ENCODE data around the gene MACROH2A1.

MACROH2A1 gene

GRCh38 chr5:135398855-135399793 lies at the start of gene MACROH2A1:
MACROH2A1 (minus strand) TSS chr5:135399231; CDS start chr5:135389093, 10,138 bp downstream.
- peak; percentile 97 for DNase-seq (ENCODE audit: low spot score)
- TF ChIP-seq, protein P1, sequence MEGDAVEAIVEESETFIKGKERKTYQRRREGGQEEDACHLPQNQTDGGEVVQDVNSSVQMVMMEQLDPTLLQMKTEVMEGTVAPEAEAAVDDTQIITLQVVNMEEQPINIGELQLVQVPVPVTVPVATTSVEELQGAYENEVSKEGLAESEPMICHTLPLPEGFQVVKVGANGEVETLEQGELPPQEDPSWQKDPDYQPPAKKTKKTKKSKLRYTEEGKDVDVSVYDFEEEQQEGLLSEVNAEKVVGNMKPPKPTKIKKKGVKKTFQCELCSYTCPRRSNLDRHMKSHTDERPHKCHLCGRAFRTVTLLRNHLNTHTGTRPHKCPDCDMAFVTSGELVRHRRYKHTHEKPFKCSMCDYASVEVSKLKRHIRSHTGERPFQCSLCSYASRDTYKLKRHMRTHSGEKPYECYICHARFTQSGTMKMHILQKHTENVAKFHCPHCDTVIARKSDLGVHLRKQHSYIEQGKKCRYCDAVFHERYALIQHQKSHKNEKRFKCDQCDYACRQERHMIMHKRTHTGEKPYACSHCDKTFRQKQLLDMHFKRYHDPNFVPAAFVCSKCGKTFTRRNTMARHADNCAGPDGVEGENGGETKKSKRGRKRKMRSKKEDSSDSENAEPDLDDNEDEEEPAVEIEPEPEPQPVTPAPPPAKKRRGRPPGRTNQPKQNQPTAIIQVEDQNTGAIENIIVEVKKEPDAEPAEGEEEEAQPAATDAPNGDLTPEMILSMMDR (IDR thresholded peaks at IDR 0.05; ENCODE audit: extremely low read depth, missing control alignments): no peak

GRCh38 chr5:135448071-135448739 lies 49.2 kb upstream of the MACROH2A1 start:
- TF ChIP-seq, protein P1 (IDR thresholded peaks at IDR 0.05; ENCODE audit: extremely low read depth, missing control alignments): no peak
- no peak for DNase-seq (ENCODE audit: low spot score)

- no peak for DNase-seq (ENCODE audit: low spot score)
- TF ChIP-seq, protein P1 (IDR thresholded peaks at IDR 0.05; ENCODE audit: extremely low read depth, missing control alignments): no peak
Measured at GRCh38 chr5:135447298-135447929, 48.4 kb upstream of the MACROH2A1 start, which contains the start of gene DCANP1. DCANP1 (minus strand) TSS chr5:135447348; CDS start chr5:135447108, 240 bp downstream.

- no peak for DNase-seq (ENCODE audit: low spot score)
- TF ChIP-seq, protein P1 (IDR thresholded peaks at IDR 0.05; ENCODE audit: extremely low read depth, missing control alignments): no peak
Measured at GRCh38 chr5:135446615-135447014, 47.6 kb upstream of the MACROH2A1 start.

GRCh38 chr5:135446206-135446605 lies 47.2 kb upstream of the MACROH2A1 start:
- TF ChIP-seq, protein P1 (IDR thresholded peaks at IDR 0.05; ENCODE audit: extremely low read depth, missing control alignments): no peak
- no peak for DNase-seq (ENCODE audit: low spot score)

GRCh38 chr5:135445306-135445985 lies 46.4 kb upstream of the MACROH2A1 start:
- DNase-seq (ENCODE audit: low spot score): no peak
- TF ChIP-seq, protein P1 (IDR thresholded peaks at IDR 0.05; ENCODE audit: extremely low read depth, missing control alignments): no peak

Data from GM20000 (cell line).